Calu3 (cell line): ENCODE results near the gene DHCR24. TPM values are rescaled to one million over a fixed set of nuclear protein-coding genes. Genes with fewer than 3 reads are reported as not detected.

Experiments
- BruUV-seq: library from RNA; stranded (reverse); fragments of 400-500 nt; replicated peaks from 2 replicates; lab custom pipeline; 2021; lab: Mats Ljungman, UMichigan
- CTCF ChIA-PET: fragments of 300-600 bp; sonication (Branson Sonifier 250); formaldehyde crosslinking; loops from one replicate; lab custom pipeline; 2022; ENCODE audit warnings: antibody characterized with exemption; lab: Charles Lee
- DNase-seq: peaks from one replicate; pipeline ENCODE4 v3.0.0; 2022
- H3K27ac Mint-ChIP-seq: one replicate; pipeline ENCODE4 v1.8.0; 2022; ENCODE audit warnings: mixed read lengths; ENCODE audit not compliant: unreplicated experiment
- H3K27me3 Mint-ChIP-seq: one replicate; pipeline ENCODE4 v1.8.0; 2022; ENCODE audit warnings: mixed read lengths; ENCODE audit not compliant: unreplicated experiment
- H3K36me3 Mint-ChIP-seq: one replicate; pipeline ENCODE4 v1.8.0; 2022; ENCODE audit warnings: mild to moderate bottlenecking, moderate library complexity, mixed read lengths; ENCODE audit not compliant: insufficient read depth, unreplicated experiment
- H3K4me1 Mint-ChIP-seq: one replicate; pipeline ENCODE4 v1.8.0; 2022; ENCODE audit warnings: mild to moderate bottlenecking, low read depth, mixed read lengths; ENCODE audit not compliant: unreplicated experiment
- H3K4me3 Mint-ChIP-seq: one replicate; pipeline ENCODE4 v1.8.0; 2022; ENCODE audit warnings: mild to moderate bottlenecking, low read depth, moderate library complexity, mixed read lengths; ENCODE audit not compliant: unreplicated experiment
- H3K9me3 Mint-ChIP-seq: one replicate; pipeline ENCODE4 v1.8.0; 2022; ENCODE audit warnings: low read depth, mixed read lengths; ENCODE audit not compliant: unreplicated experiment
- intact Hi-C: fragments of 100-400 bp; cut with micrococcal nuclease; formaldehyde crosslinking; loops from one replicate; pipeline ENCODE4 v1.10.0; 2022; ENCODE audit not compliant: unreplicated experiment
- total RNA-seq: library from RNA; stranded (reverse); gene quantifications from 2 replicates; pipeline ENCODE4 v1.2.3, GENCODE V29; 2022
- TF ChIP-seq, protein P1 (sequence below): fragments of 200-600 bp; IDR thresholded peaks from one replicate; pipeline ENCODE4 v1.8.0; 2022; ENCODE audit warnings: antibody characterized with exemption; ENCODE audit not compliant: unreplicated experiment

DHCR24 gene
- total RNA-seq, 1 experiment from 2014 or later: 469 TPM

DNA sequence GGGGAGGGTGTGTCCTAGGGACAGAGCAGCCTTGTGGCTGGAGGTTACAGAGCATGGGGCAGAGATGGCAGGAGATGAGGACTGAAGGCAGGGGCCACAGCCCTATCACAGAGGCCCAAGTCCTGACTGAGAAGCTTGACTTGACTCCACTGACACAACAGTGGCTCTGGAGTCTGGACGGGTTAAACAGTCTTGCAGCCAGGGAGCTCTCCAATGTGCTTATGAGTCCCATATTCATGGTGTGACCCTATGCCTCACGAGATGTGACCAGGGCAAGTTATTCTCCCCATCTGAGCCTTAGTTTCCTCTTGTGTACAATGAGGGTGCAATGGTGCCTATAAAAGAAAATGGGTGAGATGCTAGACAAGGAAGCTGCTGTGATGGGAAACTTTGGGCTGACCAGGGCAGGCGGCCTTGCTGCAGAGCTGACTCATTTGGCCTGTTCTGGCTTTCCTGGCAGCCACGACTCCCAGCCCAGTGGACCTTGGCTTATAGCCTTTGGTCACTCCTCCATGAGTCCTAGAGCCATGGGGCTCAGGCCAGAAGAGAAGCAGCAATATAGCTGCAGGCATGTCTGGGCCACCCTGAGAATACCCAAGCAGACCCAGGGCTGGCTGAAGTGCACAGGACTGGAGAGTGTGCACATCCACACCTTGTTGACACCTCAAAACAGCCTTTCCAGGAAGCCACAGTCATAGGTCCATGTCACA lies 83.1 kb downstream of the DHCR24 start:
- no TSS peak for BruUV-seq
- TF ChIP-seq, protein P1, sequence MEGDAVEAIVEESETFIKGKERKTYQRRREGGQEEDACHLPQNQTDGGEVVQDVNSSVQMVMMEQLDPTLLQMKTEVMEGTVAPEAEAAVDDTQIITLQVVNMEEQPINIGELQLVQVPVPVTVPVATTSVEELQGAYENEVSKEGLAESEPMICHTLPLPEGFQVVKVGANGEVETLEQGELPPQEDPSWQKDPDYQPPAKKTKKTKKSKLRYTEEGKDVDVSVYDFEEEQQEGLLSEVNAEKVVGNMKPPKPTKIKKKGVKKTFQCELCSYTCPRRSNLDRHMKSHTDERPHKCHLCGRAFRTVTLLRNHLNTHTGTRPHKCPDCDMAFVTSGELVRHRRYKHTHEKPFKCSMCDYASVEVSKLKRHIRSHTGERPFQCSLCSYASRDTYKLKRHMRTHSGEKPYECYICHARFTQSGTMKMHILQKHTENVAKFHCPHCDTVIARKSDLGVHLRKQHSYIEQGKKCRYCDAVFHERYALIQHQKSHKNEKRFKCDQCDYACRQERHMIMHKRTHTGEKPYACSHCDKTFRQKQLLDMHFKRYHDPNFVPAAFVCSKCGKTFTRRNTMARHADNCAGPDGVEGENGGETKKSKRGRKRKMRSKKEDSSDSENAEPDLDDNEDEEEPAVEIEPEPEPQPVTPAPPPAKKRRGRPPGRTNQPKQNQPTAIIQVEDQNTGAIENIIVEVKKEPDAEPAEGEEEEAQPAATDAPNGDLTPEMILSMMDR: no peak
- intact Hi-C loops: no loop called here

DNA sequence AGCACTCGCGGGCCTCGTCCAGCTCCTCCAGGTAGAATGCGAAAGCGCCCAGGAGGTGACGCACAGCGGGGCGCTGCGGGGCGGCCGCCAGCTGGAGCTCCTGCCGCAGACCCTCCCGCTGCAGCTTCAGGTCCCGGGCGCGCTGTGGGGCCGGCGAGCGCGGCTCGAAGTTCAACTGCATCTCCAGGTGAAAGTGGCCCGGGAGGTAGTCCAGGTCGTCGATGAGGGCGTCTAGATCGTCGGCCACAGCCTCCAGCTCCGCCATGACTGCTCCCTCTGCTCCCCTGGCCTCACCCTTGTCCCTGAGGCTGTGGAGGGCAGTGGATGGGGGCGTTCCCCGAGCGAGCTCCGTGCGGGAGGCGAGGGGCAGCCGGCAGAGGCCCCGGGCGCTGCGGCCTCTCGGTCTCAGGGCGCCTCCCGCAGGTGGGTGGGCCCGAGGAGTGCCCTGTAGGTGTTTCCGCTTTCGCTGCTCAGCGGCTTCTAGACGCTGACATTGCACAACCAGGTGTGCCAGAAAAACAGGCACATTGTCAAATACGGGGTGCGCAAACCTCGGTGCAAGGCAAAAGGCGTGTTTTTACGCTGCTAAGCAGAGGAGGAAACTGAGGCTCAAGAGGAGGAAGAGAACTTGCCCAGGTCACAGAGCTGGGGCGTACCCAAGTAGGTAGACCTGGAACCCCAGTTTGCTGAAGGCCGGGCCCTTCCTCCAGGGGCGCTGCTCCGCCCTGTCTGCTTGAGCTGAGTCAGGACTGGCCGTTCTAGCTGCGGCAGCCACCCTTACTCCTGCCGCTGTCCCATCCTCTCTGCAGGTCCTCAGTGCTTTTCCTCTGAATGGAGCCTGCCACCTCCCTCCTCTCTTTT lies 85.9 kb downstream of the DHCR24 start, which contains the start of gene TTC22:
TTC22 (minus strand) TSS at position 425 of the 861 bp plus-strand sequence; CDS start at position 265, 160 bp downstream.
- TF ChIP-seq, protein P1: peak; percentile 83
- DNase-seq: peak; percentile 86
- H3K36me3 Mint-ChIP-seq: peaks cover 29% of the 10 kb centered on the region
- BruUV-seq: no TSS peak
- H3K9me3 Mint-ChIP-seq: no peaks in the 10 kb centered on the region
- no peaks in the 10 kb centered on the region for H3K27me3 Mint-ChIP-seq
- peaks cover 78% of the 10 kb centered on the region for H3K4me1 Mint-ChIP-seq
- CTCF ChIA-PET: interaction anchor here (0.5 to 2.1 kb wide), 10 partner anchors 9 to 601 kb away, joined by 3 to 9 read pairs (median 4); partner anchors contain the start of genes CYB5RL and MRPL37
- intact Hi-C loops: no loop called here
- peak within 1 kb of the TSS; percentile 74 for H3K27ac Mint-ChIP-seq
- H3K4me3 Mint-ChIP-seq: peak within 1 kb of the TSS; percentile 89

More for the DNA sequence above, 83.1 kb downstream of the DHCR24 start:
- no peak overlapping the region for H3K27ac Mint-ChIP-seq
- H3K4me1 Mint-ChIP-seq: peaks cover 57% of the 10 kb centered on the region
- peaks cover 26% of the 10 kb centered on the region for H3K36me3 Mint-ChIP-seq
- no peaks in the 10 kb centered on the region for H3K9me3 Mint-ChIP-seq
- DNase-seq: no peak
- H3K27me3 Mint-ChIP-seq: no peaks in the 10 kb centered on the region
- CTCF ChIA-PET: interaction anchor here (0.9 to 1.0 kb wide), 2 partner anchors 8 to 9 kb away, joined by 3 read pairs; no protein-coding TSS in a partner anchor
- H3K4me3 Mint-ChIP-seq: no peak overlapping the region

DNA sequence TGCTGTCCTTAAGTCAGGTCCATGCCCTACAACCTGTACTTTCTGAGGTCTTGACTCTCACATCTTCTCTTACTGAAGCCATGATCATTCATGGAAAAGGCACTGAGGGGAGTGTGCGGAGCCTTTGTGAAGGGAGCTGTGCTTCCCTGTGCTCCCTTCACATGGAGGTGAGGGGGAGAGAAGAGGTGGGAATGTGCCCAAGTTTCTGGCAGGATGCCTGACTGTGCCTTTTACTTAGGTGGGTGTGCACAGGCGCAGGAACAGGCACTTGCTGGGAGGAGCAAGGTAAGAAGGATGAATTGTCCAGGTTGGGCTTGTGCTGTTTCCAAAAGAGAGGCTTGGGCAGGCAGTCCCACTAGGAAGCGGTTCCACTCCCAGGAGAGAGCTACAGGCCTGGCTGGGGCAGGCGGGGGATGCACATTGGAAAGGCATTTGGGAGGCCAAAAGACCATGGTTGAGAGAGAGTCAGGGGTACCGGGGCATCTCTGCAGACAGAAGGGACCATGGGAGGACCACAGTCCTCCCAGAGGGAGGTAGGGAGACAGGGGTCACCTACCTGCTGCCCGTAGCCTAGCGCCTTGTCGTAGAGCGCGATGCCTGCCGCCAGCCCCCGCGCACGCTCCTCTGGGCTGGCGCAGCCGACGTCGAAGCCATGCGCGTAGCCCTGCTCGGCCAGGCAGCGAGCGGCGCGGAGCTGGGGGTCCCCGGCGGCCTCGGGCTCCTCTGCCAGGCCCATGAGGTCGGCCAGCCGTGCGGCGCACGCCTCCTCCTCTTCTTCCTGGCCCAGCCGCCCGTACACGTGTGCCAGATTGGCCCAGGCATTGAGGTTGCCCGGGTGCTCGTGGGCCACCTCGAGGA lies 86.7 kb downstream of the DHCR24 start:
- H3K4me3 Mint-ChIP-seq: peak overlapping the region; percentile 89

More for the DNA sequence above, 86.7 kb downstream of the DHCR24 start:
- CTCF ChIA-PET: interaction anchor here (0.5 to 2.1 kb wide), 8 partner anchors 11 to 394 kb away, joined by 3 to 9 read pairs (median 5); no protein-coding TSS in a partner anchor
- intact Hi-C loops: no loop called here
- Mint-ChIP-seq H3K27me3 (no peaks in the 10 kb centered on the region), H3K9me3 (no peaks in the 10 kb centered on the region), H3K36me3 (peaks cover 33% of the 10 kb centered on the region), H3K4me1 (peaks cover 86% of the 10 kb centered on the region), H3K27ac (peak overlapping the region; percentile 74)
- no TSS peak for BruUV-seq
- no peak for DNase-seq
- TF ChIP-seq, protein P1: no peak

Other genes with a start within 250 kb of the DHCR24 start
- gene MROH7, start 245.4 kb downstream of the DHCR24 start, total RNA-seq: 0.61 and 0.71 TPM in 2 replicates
- 22.9 and 26.0 TPM in 2 replicates for gene TTC4, start 171.3 kb downstream of the DHCR24 start, total RNA-seq
- 9.0 and 10.0 TPM in 2 replicates for gene PARS2, start 122.7 kb downstream of the DHCR24 start, total RNA-seq
- gene TTC22, start 85.9 kb downstream of the DHCR24 start, total RNA-seq: 17.2 and 17.4 TPM in 2 replicates
- gene TMEM61, start 93.4 kb upstream of the DHCR24 start, total RNA-seq: 0.45 TPM in 1 of 2 replicates, not detected in the other
- gene BSND, start 111.7 kb upstream of the DHCR24 start, total RNA-seq: not detected in 2 replicates
- gene PCSK9, start 152.4 kb upstream of the DHCR24 start, total RNA-seq: 31.8 and 41.6 TPM in 2 replicates